ENCODE data around the gene RPRD1A. TPM values are rescaled to one million over a fixed set of nuclear protein-coding genes. Genes with fewer than 3 reads are reported as not detected.
"Not testable (repeated sequence)": the region's sequence is repeated elsewhere in the genome, so short reads cannot be mapped to it uniquely, and the experiment has no call there.

RPRD1A gene, protein sequence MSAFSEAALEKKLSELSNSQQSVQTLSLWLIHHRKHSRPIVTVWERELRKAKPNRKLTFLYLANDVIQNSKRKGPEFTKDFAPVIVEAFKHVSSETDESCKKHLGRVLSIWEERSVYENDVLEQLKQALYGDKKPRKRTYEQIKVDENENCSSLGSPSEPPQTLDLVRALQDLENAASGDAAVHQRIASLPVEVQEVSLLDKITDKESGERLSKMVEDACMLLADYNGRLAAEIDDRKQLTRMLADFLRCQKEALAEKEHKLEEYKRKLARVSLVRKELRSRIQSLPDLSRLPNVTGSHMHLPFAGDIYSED
- 16.7 TPM for total RNA-seq

DNA sequence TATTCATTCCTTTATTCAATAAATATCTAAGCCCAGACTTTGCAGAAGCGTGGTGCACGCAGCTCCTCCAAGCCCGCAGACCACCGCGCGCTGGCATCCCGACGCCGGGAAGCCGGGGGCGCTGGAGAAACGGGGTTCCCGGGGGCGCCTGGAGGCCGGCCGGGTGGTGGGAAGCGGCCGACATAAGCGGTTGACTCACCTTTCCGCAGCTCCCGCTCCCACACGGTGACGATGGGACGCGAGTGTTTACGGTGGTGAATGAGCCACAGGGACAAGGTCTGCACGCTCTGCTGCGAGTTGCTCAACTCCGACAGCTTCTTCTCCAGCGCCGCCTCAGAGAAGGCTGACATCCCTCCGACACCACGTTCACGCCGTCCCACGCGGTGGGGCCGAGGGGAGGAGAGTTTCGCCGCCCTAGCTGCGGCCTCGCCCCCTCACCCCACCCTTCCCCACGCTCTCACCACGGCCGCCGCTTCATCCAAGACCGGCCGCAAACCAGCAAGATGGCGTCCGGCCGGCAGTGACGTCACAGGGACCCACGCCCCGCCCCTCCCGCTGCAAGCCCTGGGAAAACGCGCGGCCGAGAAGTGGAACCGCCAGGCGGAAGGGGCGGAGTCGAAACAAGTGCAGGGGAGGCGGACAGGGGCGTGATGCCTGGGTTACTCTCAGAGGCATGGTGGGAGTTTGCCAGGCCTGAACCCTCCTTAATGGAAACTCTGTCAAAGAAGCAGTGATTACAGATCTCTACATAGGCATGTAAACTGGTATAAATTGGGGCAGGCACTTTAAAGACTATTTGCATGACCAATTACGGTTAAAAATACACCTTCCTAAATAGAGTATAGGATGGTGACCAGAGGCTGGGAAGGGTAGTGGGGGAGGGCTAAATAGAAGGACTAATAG is at the start of gene RPRD1A:
Gene RPRD1A, minus strand, starts transcription at position 505 of the 903 bp plus-strand sequence. Its CDS starts 155 bp downstream, at position 350.
- peak; percentile 97 for DNase-seq (ENCODE audit: low spot score)

DNA sequence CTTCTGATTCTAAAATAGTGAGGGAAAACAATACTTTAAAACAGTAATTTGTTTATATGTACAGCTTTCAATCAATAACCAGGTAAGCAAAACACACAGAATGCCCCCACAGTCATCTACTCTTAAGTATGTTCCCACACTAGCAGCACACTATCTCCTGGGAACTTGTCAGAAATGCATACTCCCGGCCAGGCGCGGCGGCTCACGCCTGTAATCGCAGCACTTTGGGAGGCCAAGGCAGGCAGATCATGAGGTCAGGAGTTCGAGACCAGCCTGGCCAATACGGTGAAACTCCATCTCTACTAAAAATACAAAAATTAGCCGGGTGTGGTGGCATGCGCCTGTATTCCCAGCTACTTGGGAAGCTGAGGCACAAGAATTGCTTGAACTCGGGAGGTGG is 49.4 kb upstream of the RPRD1A start:
- DNase-seq (ENCODE audit: low spot score); ATAC-seq: not testable (repeated sequence)

More for the DNA sequence above, at the start of gene RPRD1A:
- peak; percentile 96 for ATAC-seq

DNA sequence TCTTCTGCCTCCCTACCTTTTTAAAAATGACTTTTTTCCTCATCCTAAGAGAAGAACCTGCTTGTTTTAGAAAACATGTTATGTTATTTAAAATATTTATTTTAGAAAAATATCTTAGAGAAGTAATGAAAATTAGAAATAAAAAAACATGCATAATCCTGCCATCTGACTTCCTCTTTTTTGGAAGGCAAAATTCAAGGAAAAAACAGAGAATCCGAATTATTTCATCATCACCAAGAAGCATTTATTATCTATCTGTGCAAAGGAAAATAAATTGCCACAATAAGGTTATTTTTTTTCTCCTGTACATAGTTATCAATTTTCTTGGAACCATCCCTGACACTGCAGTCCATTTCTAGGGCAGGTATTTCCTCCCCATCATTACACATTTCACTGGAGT is 47.4 kb upstream of the RPRD1A start:
- ATAC-seq (no peak), DNase-seq (ENCODE audit: low spot score) (no peak)

DNA sequence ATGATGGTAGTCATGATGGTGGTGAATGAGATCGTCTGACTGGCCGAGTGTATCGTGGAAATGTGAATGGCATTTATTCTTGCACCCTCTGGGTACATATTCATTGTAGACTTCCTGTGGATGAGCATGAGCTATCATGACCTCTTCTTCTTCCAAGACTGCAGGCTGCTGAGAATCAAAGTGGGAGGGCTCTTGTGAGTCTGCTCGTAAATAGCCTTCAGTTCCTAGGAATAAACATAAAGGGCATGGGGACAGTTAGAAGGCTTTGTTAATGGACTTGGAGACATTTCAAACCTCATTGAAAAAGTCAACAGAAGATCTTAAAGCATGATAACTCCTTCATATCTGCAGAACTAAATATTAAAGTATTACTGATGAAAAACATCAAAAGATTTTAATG is 46.9 kb upstream of the RPRD1A start:
- no peak for DNase-seq (ENCODE audit: low spot score)
- no peak for ATAC-seq

DNA sequence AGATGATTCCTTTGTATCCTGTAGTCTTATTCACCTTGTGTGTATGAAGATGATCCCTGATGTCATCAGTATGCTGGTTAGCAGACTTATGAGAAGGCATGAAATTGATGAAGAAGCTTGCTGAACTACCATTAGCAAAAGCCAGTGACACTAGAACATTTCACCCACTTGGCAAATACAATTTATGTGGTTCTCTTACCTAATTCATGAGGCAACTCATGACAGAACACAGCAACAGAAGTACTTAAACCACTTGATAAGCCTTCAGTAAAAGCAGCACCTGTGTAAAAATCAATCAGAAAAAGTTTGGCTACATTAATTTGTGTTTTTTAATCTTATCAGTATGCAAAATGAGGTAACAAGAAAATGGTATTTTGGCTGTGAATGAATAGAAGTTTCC is 44.9 kb upstream of the RPRD1A start:
- ATAC-seq (peak; percentile 74), DNase-seq (ENCODE audit: low spot score) (no peak)

DNA sequence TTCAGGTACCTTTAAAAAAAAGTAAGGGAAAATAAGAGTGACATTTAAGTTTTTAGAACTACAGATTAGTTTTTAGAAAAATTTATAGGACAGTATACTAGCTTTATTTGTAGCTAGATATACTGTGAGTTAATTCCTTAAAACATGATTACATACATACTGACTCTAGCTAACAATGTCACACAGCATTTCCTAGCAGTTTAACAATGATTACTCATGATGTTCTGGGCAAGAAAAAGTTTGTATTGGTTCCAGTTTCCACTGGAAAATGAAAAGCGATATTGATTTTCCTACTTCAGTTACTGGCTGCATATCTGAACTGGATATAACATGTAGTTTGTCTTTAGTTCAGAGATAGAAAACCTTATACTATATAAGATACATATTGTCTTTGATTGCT is 42.4 kb upstream of the RPRD1A start:
- no peak for ATAC-seq

DNA sequence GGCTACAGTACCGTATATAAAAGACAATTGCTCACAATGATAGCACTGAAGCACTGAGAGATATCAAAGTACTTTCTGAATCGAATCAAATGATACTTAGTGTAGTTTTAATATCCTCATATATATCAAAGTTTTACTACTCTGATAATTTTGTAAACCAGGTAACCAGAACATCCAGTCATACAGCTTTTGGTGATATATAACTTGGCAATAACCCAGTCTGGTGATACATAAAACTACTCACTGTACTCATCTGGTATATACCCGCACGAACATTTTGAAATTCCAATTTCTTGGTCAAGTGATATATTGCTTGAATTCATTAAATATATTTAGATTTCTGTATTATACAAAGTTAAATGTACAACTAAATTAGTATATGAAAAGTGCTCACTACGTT is 41.2 kb upstream of the RPRD1A start:
- DNase-seq (ENCODE audit: low spot score), result no peak
- no peak for ATAC-seq

More for the DNA sequence above, 42.4 kb upstream of the RPRD1A start:
- DNase-seq (ENCODE audit: low spot score), result no peak

DNA sequence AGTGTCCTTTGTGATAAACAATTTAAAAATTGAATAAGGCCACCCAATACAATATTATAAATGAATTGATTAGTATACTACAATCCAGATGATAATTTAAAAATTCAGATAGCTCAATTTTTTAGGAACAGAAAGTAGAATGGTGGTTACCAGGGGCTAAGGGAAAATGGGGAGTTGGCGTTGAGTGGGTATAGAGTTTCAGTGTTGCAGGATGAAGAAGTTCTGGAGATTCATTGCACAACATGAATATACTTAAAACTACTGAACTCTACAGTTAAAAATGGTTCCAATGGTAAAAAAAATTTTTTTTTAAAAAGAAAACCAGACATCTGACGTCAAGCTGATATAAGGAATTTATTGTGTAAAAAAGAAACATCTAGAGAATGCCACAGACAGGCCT is 40.8 kb upstream of the RPRD1A start:
- ATAC-seq, result no peak
- DNase-seq (ENCODE audit: low spot score), result no peak

DNA sequence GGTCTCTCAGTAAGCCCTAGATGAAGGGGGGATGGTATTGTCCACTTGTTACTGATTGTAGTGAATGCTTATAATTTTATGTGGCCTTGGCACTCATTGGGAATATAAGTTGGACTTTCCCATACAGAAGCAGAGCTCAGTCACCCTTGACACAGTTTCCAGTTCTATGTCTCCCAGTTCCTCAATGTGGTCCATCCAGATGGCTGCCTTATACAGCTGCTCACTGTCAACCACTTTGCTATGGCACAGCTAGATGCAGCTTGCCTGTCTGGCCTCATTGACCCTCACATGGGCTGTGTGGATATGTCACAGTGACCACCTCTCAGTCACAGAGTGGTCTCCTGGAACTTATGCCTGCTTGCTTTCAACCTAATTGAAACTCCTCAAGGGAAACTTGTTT is 40.1 kb upstream of the RPRD1A start:
- no peak for DNase-seq (ENCODE audit: low spot score)
- ATAC-seq, result no peak

DNA sequence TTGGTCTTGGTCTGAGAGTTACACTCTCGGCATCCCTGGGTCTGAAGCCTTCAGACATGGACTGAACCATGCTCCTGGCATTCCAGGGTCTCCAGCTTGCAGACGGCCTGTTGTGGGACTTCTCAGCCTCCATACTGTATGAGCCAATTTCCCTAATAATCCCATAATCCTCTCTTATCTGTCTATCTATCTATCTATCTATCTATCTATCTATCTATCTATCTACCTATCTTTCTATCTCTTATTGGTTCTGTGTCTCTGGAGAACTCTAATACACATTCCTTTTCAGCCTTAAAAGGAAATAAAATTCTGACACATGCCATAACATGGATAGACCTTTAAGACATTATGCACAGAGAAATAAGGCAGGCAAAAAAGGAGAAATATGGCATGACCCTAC is 37.4 kb upstream of the RPRD1A start:
- no peak for DNase-seq (ENCODE audit: low spot score)
- no peak for ATAC-seq

DNA sequence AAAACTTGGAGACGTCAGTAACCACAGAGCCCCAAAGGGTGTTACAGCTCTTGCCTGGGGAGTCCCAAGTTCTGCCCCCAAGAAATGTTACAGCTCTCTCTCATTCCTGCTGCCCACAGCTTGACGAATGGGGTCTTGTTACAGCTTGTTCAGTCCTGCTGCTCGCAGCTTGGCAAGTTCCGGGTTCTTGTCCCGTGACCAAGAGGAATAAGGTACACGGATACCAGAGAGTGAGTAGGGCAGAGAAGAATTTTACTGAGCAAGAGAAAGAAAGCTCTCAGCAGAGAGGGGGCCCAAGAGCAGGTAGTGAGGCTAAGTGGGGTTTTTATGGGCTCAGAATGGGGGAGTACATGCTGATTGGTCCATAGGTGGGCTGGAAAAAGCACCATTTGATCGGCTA is 34.6 kb upstream of the RPRD1A start:
- ATAC-seq (no peak), DNase-seq (ENCODE audit: low spot score) (no peak)

DNA sequence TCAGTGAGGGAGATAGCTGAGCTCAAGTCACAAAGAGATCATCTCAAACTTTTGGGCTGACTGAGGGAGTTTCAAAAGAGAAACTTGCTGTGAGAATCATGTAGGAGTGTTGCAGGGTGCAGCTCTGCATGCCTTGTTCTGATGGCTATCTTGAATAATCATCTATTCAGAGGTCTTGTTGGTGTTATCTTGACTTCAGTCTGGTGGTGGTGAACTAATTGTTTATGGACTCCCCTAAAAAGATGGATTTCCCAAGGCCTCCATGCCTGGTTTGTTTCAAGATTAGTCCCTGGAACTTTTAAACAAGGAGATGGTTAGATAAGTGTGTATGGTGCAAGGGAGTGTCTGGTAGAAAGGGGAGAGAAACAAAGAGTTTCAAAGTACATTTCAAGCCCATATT is 32.0 kb upstream of the RPRD1A start:
- no peak for ATAC-seq
- no peak for DNase-seq (ENCODE audit: low spot score)

DNA sequence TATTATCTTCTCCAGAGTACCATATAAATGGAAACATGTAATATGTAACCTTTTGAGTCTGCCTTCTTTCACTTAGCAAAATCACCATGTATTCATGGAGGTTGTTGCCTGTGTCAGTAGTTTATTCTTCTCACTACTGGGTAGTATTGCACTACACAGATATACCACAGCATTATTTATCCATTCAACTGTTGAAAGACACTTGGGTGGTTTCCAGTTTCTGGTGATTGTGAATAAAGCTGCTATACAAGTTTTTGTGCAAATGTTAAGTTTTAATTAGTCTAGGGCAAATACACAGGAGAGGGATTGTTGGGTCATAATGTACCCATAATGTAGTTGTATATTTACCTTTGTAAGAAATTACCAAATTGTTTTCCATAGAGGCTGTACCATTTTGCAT is 29.6 kb upstream of the RPRD1A start:
- ATAC-seq (no peak), DNase-seq (ENCODE audit: low spot score) (no peak)

DNA sequence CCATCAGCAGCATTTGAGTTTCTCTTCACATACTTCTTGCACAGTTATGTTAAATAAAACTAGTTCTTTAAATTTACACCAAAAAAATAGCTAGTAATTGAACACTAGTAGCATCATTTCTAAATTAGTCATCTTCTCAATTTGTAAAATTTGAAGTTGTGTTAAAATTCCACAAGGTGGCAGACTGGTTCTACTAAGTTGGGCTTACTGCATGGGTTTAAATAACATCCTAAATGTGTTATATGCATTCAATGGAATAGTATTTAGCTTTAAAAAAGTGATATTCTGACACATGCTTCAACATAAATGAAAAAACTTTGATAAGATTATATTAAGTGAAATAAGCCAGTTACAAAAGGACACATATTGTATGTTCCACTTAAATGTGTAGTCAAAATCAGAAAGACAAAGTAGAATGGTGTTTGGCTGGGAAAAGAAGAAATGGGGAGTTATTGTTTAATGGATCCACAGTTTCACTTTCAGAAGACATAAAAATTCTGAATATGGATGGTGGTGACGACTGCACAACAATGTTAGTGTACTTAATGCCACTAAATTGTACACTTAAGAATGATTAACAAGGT is 28.7 kb upstream of the RPRD1A start:
- ATAC-seq (peak; percentile 80), DNase-seq (ENCODE audit: low spot score) (no peak)

DNA sequence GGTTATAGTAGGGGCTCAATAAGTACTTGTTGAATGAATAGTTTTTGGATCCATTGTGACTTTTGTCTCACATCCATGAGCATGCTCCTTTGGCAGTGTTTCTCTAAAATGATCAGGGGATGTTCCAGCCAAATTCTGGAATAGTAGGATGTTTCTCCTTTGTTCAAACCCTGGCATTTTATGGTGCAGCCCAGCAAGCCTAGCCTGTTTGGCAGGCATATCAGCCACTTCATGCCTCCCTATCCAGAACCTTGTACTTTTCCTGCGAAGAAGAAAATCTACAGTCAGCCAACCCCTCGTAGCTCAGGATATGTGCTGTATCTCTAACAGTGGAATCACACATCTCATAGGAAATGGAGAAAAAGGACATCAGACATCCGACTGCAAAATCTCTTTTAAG is 27.1 kb upstream of the RPRD1A start:
- DNase-seq (ENCODE audit: low spot score) (no peak), ATAC-seq (no peak)

DNA sequence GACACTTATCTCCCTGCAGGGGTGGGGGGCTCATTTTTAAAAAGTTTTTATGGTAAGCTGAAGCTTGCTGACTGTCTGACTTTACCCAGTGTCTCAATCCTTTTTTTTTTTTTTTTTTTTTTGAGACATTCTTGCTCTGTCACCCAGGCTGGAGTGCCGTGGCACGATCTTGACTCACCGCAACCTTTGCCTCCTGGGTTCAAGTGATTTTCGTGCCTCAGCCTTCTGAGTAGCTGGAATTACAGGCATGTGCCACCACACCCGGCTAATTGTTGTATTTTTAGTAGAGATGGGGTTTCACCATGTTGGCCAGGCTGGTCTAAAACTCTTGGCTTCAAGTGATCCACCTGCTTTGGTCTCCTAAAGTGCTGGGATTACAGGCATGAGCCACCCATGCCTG is 24.8 kb upstream of the RPRD1A start:
- not testable (repeated sequence) for ATAC-seq; DNase-seq (ENCODE audit: low spot score)

DNA sequence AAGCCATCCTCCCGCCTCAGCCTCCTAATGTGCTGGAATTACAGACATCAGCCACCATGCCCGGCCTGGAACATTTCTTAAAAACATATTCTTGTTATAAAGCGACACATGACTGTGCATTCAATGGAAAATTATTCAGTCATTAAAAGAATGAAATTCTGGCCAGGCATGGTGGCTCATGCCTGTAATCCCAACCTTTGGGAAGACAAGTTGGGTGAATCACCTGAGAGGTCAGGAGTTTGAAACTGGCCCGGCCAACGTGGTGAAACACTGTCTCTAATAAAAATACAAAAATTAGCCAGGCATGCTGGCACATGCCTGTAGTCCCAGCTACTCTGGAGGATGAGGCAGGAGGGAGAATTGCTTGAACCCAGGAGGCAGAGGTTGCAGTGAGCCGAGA is 21.6 kb upstream of the RPRD1A start:
- no peak for DNase-seq (ENCODE audit: low spot score)
- ATAC-seq, result no peak

DNA sequence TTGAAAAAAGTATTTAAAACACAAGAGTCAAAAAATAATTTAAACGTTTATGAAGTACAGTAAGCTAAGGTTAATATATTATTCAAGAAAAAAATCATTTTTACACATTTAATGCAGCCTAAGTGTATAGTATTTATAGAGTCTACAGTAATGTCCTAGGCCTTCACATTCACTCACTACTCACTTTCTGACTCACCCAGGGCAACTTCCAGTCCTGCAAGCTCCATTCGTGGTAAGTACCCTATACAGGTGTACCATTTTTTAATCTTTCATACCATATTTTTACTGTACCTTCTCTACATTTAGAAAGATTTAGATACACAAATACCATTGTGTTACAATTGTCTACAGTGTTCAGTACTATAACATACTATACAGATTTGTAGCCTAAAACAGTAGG is 20.9 kb upstream of the RPRD1A start:
- no peak for ATAC-seq
- DNase-seq (ENCODE audit: low spot score), result no peak

DNA sequence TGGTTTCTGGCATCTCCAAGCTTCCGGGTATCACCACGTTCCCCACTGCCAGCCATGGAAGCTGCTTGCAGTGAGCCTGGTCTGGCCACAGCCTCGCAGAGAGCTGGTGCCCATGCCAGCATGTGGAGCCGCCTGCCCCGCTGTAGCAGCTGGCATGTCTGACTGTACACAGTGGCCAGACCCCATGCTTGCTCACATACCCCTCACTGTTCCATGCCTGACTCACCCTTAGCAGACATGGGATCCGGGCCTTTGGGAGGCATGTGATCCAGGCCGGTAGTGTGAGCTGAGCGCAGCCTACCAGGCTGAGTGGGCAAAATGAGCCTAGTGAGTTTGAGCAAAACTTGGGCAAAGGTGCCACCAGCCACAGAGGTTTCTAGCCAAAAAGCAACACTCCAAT is 18.8 kb upstream of the RPRD1A start:
- no peak for DNase-seq (ENCODE audit: low spot score)

DNA sequence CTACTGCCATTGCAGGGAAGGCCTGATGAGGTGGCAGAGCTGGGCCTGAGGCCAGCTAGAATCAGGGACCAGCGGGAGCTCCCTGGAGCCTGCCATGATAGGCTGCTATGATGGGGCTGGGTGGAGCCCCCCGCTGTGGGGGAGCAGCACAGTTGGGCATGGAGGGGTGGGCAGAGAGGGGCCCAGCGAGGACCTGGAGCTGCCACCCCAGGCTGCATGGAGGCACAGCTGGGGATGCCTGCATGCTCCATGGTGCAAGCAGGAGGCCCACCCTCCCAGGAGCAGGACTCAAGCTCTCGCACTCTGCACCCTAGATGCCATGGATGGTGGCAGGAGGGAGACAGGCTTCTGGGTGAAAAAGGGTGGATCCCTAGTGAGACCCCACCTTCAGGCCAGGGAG is 17.8 kb upstream of the RPRD1A start:
- DNase-seq (ENCODE audit: low spot score) (no peak), ATAC-seq (no peak)

More for the DNA sequence above, 18.8 kb upstream of the RPRD1A start:
- no peak for ATAC-seq

DNA sequence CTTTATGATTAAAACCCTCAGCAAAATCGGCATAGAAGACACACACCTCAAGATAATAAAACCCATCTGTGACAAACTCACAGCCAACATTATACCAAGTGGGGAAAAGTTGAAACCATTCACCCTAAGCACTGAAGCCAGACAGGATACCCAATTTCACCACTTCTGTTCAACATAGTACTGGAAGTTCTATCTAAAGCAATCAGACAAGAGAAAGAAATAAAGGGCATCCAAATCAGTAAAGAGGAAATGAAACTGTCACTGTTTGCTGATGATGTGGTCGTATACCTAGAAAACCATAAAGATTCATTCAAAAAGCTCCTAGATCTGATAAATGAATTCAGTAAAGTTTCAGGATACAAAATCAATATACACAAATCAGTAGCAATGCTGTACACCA is 16.4 kb upstream of the RPRD1A start:
- DNase-seq (ENCODE audit: low spot score), result no peak
- no peak for ATAC-seq

DNA sequence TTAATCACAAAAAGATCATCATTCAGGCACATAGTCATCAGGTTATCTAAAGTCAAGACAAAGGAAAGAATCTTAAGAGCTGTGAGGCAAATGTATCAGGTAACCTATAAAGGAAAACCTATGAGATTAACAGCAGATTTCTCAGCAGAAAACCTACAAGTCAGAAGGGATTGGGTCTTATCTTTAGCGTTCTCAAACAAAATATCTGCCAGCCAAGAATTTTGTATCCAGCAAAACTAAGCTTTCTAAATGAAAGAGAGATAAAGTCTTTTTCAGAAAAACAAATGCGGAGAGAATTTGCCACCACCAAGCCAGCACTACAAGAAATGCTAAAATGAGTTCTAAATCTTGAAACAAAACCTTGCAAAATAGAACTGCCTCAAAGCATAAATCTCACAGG is 13.8 kb upstream of the RPRD1A start:
- DNase-seq (ENCODE audit: low spot score); ATAC-seq: not testable (repeated sequence)
